Stimulated activated CD4-positive, alpha-beta T cell treated with anti-CD3 and anti-CD28 coated beads, TNF-alpha, amount 100 ng/mL, for 4 hours (primary cell): ENCODE data around the gene CPLX3.

Experiments
- DNase-seq, 3 experiments: peaks; one replicate each; pipeline ENCODE4 v3.0.0-alpha.2; 2020; ENCODE audit warnings: low read depth in 3 of 3

The CPLX3 gene

GRCh38 chr15:74870436-74871215 lies 44.2 kb downstream of the CPLX3 start:
- DNase-seq: no peak

GRCh38 chr15:74872702-74873035 lies 46.2 kb downstream of the CPLX3 start:
- DNase-seq: no peak

- peak; percentile 73 to 82 (median 82) for DNase-seq
Observed at GRCh38 chr15:74873036-74873755, 46.8 kb downstream of the CPLX3 start, which contains the start of gene SCAMP2. SCAMP2 (minus strand) TSS chr15:74873365; CDS start chr15:74873255, 110 bp downstream.

GRCh38 chr15:74873756-74874424 lies 47.5 kb downstream of the CPLX3 start:
- DNase-seq: no peak

GRCh38 chr15:74878273-74878672 lies 51.8 kb downstream of the CPLX3 start:
- DNase-seq: no peak
